Prostate gland (tissue), 2 donors: Measurements from ENCODE around the gene PHACTR2.

ENCODE experiments used
- POLR2A ChIP-seq: fragments of 450-650 bp; IDR thresholded peaks from one replicate; pipeline ENCODE4 v1.6.1; 2016; ENCODE audit warnings: antibody characterized with exemption, mild to moderate bottlenecking
- POLR2AphosphoS5 ChIP-seq: sonication (generic); formaldehyde crosslinking; IDR thresholded peaks from one replicate; pipeline ENCODE4 v1.6.1; 2017; ENCODE audit warnings: antibody characterized with exemption
- TF ChIP-seq, protein P1 (sequence below), 4 experiments: fragments of 200-600 bp in 2 of 4; fragments of 450-650 bp in 2 of 4; sonication (generic) in 2 of 4; IDR thresholded peaks; 1 replicate in 3 of 4; 2 replicates in 1 of 4; pipeline ENCODE4 v1.5.1; 2016 to 2019; ENCODE audit warnings: antibody characterized with exemption in 4 of 4, mild to moderate bottlenecking in 2 of 4, moderate library complexity in 2 of 4

DNA sequence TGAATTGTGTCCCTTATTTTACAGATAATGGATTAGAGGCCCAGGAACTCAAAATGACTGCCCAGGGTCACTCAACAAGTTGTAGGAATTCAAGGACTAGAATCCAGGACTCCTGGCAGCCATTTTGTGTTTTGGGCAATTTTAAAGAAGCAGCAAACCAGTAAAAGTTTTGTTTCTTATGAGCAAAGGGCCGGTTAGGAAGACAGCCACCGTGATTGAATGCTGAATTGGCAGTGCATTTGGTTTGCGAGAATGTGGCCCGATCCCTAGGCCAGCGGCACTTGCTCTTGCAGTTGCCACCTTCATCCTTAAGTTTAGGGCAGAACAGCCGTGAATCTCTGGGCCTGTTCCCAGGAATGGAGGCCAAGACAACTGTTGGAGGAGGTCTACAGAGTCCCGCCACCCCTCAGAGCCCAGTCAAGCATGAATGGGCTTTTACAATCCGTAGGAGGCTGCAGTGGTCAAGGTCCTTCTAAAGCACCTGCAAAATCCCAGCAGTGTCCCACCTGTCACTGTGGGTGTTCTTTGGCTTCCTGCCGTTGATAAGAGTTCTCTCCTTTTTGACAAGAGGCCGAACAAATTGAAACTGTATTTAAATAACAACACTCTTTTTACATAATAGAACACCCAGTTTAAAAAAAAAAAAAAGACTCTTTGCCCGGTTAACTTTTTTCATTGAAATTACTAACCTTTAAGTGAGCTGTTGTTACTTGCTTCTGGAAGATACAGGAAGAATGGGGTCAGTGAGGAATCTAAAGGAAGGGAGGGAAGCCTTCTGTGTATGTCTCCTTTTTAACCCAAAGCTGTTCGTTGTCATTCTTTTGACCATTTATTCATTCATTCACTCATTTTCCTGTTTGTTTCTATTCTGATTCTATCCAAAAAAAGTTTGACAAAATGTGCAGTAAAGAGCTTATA lies 68.7 kb downstream of the PHACTR2 start:
- no peak for TF ChIP-seq POLR2AphosphoS5
- TF ChIP-seq POLR2A, result no peak
- TF ChIP-seq, protein P1, sequence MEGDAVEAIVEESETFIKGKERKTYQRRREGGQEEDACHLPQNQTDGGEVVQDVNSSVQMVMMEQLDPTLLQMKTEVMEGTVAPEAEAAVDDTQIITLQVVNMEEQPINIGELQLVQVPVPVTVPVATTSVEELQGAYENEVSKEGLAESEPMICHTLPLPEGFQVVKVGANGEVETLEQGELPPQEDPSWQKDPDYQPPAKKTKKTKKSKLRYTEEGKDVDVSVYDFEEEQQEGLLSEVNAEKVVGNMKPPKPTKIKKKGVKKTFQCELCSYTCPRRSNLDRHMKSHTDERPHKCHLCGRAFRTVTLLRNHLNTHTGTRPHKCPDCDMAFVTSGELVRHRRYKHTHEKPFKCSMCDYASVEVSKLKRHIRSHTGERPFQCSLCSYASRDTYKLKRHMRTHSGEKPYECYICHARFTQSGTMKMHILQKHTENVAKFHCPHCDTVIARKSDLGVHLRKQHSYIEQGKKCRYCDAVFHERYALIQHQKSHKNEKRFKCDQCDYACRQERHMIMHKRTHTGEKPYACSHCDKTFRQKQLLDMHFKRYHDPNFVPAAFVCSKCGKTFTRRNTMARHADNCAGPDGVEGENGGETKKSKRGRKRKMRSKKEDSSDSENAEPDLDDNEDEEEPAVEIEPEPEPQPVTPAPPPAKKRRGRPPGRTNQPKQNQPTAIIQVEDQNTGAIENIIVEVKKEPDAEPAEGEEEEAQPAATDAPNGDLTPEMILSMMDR (IDR thresholded peaks at IDR 0.05), result no peak
